ENCODE results near the gene GPR176.
"Not testable (repeated sequence)": the region's sequence is repeated elsewhere in the genome, so short reads cannot be mapped to it uniquely, and the experiment has no call there.

Gene GPR176

DNA sequence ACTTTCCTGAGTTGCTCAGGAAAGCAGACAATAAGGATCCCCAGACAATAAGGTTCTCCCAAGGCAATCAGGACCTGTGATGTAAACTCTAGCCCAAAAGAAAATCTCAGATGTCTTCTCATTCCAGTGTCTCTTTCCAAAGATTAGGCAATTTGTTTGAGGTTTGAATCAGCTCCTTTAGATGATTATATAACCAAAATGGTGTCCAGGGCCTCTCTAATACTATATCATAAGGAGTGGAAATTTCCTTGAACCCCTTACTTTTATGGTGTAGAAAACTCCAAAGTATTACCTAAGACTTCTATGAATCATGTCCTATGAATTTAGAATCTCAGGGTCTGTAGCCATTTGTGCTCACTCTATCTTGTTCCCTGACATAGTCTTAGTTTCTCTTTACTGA is 65.9 kb downstream of the GPR176 start:
- no peak for DNase-seq

DNA sequence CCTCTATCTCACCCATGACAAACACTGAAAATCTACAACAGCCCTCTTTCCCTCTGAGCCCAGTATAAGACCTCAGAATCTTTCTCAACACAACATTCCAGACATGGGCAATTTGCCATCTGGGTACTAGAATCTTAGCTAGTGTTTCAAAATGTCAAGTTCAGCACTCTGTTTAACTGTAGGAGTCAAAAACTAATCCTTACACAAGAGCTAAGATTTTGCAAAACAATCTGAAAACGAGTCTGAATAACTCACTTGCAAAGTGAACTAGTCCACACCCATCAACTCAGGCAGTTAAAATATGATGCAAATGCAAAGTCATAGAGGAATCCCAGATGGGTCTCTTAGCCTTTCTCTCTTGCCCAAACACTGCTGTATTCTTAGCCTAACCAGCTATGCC is 67.8 kb downstream of the GPR176 start:
- no peak for DNase-seq

DNA sequence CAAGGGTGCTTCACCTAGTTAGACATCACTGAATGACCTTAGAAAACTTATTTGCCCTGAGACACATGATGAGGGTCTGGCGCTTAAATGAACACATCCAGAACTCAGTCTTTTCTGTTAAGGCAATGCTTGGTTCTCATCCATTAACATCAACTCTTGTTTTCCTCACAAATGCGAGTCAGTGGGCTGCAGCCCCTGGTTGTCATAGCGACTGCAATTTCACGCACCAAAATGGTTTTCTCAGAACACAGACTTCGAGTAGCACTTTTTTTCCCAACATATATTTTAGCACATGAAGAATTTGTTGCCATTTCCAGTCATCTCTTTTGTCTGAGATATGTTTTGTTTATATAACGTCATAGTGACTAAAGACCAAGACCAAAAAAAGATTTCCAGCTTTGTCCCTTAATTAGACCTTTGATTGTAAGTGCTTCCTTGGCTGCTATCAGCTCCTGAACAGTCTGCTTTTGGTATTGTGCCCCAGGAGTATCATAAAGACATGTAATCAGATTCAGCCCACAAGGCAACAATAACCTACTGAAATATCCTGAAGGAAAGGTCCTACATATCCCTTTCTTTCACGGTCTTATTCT is 68.5 kb downstream of the GPR176 start:
- no peak for DNase-seq

DNA sequence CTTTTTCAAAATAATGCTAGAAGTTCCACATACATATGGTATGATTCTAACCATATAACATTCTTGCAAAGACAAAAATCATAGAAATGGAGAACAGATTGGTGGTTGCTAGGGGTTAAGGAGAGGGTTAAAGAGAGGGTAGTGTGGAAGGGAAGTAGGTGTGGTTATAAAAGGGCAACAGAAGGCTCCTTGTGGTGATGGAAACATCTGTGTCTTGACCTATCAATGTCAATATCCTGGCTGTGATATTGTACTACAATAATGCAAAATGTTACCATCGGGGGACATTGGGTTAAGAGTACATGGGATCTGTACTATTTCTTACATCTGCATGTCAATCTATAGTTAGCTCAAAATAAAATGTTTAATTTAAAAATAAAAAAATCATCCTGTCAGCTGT is 69.6 kb downstream of the GPR176 start:
- DNase-seq, result no peak

DNA sequence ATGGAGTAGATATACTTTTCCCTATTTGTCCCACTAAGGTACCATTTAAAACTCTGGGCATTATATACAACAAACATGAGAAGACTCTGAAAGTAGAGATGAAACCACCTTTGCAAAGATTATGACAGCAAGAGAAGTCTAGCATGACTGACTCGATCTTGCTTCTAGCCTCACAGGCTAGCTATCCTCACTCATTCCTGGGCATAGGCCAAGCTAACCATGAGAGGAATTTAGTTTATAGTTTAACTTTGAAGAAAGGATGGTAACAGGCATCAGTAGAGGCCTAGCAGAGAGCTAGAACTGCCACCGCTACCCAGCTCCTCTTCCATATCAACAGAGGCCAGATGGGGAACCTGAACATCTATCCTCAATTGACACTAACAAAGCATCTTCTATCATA is 74.0 kb downstream of the GPR176 start:
- DNase-seq, result no peak

DNA sequence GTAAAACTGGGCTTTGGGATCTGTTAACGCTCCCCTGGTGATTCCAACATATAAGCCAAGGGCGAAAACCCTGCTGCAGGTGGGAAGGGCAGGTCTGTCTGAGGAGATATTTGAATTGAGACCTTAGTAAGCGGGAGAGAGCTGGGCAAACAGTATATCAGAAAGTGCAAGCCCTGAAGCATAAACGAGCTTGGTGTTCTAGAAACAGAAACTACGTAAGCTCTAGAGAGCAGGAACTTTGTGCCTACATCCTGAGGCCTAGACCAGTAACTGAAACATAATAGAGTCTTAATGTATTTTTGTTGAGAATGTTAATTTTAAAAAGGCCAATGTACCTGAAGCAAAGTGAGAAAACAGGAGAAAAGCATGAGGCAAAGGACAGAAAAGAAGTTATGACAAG is 74.5 kb downstream of the GPR176 start:
- DNase-seq, result no peak

DNA sequence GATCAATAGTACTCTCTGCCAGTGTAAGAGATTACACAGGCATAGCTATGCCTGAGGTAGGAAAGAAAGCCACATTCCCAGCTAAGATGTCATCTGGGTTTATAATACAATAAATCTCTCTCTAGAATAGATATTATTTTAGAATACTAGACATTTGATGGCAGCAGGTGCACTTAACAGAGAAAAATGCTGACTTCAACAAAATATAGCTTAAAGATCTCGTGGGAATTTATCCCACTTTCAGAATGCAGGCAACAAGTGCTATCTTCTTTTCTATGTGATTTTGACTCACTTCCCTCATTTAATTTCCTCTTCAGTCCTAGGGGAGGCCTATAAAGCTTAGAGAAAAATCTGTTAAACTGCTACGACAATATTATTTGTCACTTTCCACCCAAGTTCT is 76.5 kb downstream of the GPR176 start:
- no peak for DNase-seq

DNA sequence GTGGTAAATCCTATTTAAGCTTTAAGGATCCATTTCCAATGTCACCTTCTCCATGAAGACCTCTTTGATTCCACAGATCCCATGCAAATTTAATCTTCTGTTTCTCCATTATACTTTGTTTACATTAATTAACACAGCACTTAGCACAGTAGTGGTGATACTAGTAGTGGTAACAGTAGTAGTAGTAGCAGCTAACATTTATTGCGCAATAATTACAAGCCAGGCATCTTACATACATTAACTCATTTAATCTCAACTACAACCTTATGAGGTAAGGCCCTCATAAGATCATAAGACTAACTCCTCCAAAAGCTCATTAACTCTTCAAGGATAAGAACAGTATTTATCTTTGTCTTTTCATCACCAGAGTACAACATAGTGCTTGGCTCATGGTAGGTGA is 82.6 kb downstream of the GPR176 start:
- no peak for DNase-seq

DNA sequence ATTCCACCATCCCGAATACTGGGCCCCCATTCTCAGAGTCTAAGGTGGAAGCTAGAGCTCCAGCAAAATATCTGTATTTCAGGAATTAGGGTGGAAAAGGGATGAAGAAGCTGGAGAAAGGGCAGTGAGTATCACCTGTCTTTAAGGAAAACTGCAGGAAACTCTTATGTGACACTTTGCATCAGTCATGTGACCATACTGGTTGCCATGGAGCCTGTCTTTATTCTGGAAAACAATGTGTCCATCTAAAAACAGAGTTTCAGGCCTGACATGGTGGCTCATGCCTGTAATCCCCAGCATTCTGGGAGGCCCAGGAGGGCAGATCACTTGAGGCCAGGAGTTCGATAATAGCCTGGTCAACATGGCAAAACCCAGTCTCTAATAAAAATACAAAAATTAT is 84.5 kb downstream of the GPR176 start:
- DNase-seq, result no peak

DNA sequence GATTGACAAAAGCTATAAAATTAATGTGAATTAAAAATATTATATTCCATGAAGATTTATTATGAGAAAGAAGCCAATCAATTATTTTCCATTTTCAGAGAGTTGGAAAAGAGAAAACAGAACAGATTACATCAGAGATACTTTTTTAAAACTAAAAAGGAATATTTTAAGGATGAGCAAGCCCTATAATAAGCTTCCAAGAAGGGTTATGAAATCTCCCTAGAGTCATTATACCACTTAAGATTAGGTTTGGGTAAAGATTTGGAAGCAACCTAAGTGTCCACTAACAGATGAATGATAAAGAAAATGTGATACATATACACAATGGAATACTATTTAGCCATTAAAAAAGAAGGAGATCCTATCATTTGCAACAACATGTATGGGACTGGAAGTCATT is 85.8 kb downstream of the GPR176 start:
- DNase-seq, result no peak

DNA sequence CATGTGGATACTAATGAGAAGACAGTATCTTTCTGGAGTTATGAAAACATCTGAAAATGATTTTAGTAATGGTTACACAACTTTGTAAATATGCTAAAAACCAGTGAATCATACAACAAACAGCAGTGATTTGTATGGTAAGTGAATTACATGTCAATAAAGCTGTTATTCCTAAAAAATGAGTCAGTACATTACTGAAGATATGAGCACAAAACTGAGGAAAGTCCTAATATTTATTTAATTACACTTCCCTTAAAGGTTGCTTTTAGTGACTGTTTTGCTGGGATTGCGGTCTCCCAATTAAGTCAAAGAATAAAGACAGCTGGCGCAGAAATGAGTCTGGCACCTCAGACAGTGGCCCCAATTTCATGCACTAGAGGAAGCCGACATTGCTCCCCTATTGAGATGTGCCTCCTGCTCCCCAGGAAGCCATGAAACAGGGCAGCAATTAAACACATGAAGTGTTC is 86.5 kb downstream of the GPR176 start:
- DNase-seq, result no peak

DNA sequence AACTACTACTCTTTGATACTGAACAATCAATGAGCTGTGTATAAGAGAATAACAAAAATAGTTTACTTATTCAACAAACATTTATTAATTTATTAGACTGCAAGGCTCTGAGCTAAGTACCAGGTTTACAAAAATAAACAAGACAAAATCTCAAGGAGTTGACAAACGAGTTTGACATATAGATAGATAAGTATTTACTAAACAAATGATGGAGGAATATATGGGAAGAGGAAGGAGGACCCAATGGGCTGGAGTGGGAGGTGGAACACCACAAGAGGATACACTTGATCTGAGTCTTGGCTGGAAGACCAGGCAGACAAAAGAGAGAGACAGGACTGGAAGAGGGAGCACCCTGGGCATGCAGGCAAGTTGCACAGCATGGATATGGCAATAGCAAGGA is 89.9 kb downstream of the GPR176 start:
- no peak for DNase-seq

DNA sequence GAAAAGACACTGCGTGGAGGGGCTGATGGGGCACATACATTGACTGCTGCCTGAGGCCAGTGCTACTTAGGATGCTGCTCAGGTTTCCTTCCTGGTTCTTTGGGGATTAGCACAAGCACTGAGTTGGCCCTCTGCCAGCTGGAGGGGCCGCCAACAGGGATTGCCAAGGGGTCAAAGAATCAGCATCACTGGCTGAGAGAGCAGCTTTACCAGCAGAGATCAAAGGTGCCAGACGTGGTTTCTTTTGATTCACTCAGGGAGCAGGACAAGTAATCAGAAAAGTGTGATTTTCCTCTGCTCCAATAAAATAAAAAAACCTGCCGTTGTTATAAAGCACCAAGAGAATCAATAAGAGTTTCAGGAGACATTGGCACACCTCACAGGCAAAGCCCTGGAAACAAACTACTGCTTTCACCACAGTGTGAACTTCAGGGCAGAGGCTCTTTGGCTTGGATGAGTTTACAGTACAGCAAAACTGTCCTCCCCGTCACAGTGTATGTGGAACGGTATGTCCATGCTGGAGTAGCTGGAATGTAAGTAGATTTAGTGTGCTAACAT is 91.6 kb downstream of the GPR176 start:
- DNase-seq, result no peak

DNA sequence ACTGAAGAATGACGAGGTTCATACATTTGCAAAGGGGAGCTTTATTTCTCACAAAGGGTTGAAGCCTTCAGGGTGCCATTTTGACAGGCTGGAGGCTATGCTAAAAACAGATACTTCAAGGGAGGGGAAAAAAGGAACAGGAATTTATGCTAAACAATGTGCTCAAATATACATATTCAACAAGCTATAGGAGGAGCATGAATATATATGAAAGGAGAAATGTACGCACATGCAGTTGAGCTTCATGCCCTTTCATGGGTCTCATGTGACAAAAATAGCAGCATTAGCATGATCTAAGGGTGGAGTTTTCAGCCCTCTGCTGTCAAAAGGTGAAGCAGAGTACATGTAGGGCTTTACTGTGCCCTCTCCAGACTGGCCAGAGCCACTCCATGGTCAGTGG is 93.1 kb downstream of the GPR176 start:
- DNase-seq, result no peak

DNA sequence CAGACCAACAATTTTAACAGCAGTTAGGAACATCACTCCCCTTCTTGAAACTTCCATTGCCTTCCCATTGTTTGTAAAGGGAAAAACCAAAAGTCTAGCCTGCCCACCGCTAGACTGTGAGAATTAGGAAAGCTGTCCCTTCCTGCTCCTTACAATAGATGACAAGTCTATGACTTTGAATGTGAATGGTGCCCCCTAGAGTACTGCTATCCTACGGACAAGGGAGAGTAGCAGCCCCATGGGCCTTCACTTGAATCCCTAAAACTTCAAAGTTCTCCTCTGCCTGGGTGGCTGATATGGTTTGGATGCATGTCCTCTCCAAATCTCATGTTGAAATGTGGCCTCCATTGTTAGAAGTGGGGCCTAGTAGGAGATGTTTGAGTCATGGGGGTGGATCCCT is 96.4 kb downstream of the GPR176 start:
- DNase-seq, result no peak

DNA sequence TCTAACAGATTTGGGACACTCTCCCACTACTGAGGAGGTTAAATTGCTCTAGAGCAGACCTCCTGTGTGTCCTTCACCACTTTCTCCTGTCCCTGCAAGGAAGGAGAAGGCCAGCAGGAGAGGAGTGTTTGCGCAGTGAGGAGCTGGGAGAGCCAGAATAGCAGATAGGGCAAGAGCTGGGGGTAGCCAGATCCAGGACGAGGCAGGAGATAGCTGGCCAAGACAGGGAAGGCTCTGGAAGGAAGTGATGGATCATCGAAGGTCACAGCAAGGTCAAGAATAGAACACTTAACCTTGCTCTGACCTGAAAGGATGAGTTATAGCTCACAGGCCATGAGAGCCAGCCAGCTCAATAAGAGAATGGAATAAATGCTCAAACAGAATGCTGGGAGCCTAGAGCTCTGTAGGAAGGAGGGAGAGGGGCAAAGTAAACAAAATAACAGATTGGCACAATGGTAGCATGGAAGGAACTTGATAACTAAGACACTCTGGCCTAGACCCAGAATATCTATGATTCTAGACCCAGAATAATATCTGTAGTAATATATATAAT is 99.9 kb downstream of the GPR176 start:
- DNase-seq, result no peak

DNA sequence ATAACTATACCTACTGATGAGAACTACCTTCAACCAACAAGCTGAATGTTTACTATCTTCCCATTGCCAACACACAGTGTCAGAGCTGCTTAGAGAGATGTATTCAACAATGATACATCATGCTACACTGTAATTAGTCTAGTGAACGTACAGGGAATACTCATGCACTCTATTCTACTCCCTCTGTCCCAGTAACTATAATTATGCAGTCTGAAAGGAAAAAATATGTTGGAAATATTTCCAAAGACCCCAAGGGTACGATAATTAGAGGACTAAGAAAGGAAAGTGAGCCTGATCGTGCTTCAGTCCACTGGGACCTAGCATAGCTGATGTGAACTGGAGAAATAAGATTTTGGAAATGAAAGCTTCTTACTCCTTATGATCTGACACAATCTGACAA is 100.5 kb downstream of the GPR176 start:
- no peak for DNase-seq

DNA sequence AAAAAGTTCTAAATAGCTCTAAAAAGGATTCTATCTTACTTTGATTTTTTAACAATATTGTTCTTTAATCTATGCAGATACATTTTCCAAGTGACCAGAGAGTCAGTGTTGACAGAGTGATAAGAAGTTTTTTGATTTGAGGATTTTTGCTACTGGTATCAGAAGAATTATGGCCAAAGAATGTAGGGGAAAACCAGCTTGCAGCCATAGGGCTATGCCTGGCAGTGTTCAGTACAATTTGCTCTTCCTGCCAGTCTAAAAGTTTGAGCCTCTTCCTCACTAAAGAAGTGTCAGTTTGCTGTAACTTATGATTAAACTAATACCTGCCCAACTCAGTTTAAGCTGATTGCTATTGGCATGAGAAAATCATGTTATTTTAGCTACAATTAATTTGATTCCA is 102.2 kb downstream of the GPR176 start:
- no peak for DNase-seq

DNA sequence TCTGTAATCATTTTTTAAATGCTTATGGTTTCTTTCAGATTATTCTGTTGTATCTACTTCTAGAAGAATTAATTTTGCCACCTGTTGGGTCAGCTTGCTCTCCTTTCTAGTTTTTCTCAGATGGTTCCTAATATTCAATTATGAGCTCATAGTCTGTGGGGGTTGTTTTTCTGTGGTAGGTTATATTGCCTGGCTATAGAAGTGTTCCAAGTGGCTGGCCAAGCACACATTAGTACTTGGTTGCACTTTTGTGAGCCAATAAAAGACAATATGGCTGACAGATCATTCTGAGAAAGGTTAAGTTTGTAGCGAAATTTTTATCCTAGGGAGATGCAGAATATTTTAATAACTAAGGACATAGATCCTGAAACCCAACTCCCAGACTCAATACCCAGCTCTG is 105.6 kb downstream of the GPR176 start:
- no peak for DNase-seq

DNA sequence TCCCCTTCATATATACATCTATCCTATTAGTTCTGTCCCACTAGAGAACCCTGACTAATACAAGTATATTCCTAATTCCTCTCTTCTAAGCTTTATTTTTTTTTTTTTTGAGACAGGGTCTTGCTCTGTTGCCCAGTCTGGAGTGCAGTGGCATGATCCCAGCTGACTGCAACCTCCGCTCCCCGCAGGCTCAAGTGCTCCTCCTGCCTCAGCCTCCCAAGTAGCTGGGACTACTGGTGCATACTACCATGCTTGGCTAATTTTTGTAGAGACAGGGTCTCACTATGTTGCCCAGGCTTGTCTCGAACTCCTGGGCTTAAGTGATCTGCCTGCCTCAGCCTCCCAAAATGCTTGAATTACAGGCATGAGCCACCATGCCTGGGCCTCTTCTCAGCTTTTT is 107.4 kb downstream of the GPR176 start:
- DNase-seq, result not testable (repeated sequence)

DNA sequence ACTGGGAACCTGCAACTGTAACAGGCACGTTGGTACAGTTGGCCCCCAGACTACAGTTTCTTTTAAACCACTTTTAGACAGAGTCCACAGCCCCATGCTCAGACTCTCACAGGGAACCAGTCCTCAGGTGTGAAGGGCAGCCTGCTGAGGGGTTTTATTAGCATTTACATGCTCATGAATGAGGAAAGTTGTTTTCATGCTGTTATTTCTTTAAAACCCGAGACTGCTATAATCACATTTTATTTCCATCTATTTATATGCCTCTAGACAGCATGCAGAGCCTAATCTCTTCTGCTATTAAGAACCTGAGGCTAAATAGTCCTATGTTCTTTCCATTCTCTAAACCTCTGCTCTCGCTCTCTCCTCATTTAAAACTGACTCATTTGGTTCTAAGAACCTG is 111.2 kb downstream of the GPR176 start:
- no peak for DNase-seq

DNA sequence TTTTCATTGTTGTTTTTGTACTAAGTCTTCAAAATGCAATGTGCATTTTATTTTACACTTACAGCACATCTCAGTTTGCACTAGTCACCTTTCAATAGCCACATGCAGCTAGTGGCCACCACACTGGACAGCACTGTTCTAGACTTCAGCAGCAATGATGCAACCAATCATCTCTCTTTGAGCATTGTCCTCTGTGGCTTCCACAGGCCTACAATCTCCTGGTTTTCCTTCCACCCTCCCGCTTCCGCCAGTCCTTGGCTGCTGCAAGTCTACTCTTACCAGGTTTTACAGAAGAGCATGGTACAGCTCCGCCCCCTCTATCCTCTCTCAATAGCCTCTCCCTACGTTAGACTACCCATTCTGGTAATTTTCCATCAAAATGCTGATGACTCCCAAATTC is 112.3 kb downstream of the GPR176 start:
- no peak for DNase-seq

DNA sequence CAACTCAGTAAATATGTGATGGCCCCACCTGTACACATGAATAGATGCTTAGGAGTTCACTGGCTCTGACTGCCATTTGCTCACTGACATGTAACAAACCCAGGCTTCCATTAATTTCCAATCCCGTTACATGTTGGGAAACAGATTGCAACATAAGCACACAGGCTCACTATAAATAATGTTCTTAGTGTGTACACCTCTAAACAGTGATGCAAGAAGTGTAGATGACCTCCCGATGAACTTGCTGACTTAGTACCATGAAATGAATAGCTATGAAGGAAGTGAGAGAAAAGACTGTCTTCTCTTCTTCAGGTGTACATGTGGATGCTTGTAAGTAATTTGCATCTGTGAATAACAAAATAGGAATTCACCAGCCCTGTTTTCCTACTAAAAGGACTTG is 116.0 kb downstream of the GPR176 start:
- DNase-seq, result no peak

DNA sequence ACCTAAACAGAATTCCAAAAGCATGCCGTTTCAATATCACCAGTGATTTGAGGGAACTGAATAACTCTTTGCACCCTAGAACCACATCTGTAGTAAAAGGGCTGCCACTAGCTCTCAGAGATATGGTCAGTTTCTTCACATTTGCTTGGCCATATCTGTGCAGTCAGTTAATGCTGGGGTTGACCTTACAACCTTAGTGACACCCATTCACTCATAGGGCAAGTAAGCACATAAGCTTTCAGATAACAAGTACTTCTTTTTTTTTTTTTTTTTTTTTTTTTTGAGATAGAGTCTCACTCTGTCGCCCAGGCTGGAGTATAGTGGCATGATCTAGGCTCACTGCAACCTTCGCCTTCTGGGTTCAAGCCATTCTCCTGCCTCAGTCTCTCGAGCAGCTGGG is 117.0 kb downstream of the GPR176 start:
- DNase-seq, result no peak

DNA sequence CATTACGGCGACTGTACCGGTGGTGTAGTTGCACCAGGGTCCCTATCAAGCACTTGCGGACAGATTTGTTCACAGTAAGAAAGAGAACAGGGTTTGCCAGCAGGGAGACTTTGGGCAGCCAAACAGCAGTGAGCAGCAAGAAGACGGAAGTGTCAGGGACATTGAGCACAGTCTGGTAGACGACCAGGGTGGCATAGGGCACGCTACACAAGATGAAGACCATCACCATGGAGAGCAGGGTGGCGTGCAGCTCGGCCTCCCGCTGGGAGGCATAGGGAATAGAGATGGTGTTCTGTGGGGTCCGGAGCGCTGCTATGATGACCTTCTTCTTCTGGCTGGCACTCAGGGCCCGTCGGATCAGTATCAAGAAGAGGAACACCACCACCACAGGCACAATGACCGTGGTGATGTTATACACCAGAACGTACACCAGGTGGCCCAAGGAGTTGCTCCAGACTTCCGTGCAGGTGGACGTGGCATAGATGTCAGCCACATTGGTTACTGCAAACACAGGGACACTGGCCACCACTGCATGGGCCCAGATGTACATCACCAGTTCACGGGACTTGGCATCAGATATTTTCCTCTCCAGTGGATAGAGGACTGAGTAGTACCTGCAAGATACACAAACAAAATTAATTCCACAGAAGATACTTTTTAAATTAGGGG is 118.3 kb downstream of the GPR176 start:
- DNase-seq, result no peak
